Endothelial cell of umbilical vein (primary cell): ENCODE measurements around the gene CTSD. TPM values are rescaled to one million over a fixed set of nuclear protein-coding genes. Genes with fewer than 3 reads are reported as not detected.

Experiments
- BruUV-seq: library from RNA; stranded (reverse); fragments of 400-500 nt; replicated peaks from 2 replicates; lab custom pipeline; 2021; lab: Mats Ljungman, UMichigan
- CTCF ChIA-PET: fragments of 300-600, 350-600 bp; sonication (Branson Sonifier 250); formaldehyde crosslinking; loops from one replicate; lab custom pipeline; 2021; ENCODE audit warnings: antibody characterized with exemption, inconsistent platforms; lab: Charles Lee
- POLR2A ChIA-PET: fragments of 300-600, 350-600 bp; sonication (Branson Sonifier 250); formaldehyde crosslinking; loops from one replicate; lab custom pipeline; 2021; ENCODE audit warnings: antibody characterized with exemption, inconsistent platforms; lab: Charles Lee
- DNase-seq: peaks from one replicate; pipeline ENCODE4 v3.0.0-alpha.2; 2011; ENCODE audit warnings: low read depth, low spot score
- FAIRE-seq: peaks from 2 replicates; lab custom pipeline; 2011; peaks lifted over from hg19 to GRCh38; lab: Jason Lieb, UNC
- H2AFZ ChIP-seq: 2 replicates; pipeline ENCODE4 v1.6.0; 2012; ENCODE audit warnings: low read depth, low read length, control low read depth, inconsistent platforms
- H3K27ac ChIP-seq: 2 replicates; pipeline ENCODE4 v1.5.1; 2011; ENCODE audit warnings: low read depth, mild to moderate bottlenecking, control low read depth, low read length, moderate library complexity; ENCODE audit not compliant: insufficient read depth
- H3K27me3 ChIP-seq, 2 experiments: 2 replicates each; pipeline versions ENCODE4 v1.6.0 to v1.6.1; 2011; ENCODE audit warnings: low read length in 2 of 2, mixed read lengths in 1 of 2; ENCODE audit not compliant: control insufficient read depth in 2 of 2, insufficient read depth in 2 of 2
- H3K36me3 ChIP-seq, 2 experiments: 2 replicates in 1 of 2; 3 replicates in 1 of 2; pipeline ENCODE4 v1.5.1; 2011; ENCODE audit warnings: low read length in 2 of 2, mild to moderate bottlenecking in 1 of 2, moderate library complexity in 1 of 2; ENCODE audit not compliant: control insufficient read depth in 2 of 2, insufficient read depth in 2 of 2; ENCODE audit errors: extremely low read depth in 1 of 2
- H3K4me1 ChIP-seq: 3 replicates; pipeline ENCODE4 v1.5.1; 2011; ENCODE audit warnings: mild to moderate bottlenecking, low read length; ENCODE audit not compliant: control insufficient read depth, insufficient read depth; ENCODE audit errors: extremely low read depth
- H3K4me2 ChIP-seq: 2 replicates; pipeline ENCODE4 v1.6.1; 2011; ENCODE audit warnings: low read length, control low read depth, mixed read lengths; ENCODE audit not compliant: insufficient read depth
- H3K4me3 ChIP-seq, 3 experiments: fragments of 200-600 bp in 1 of 3; sonication (generic), shearing (Covaris generic) in 1 of 3; replicated peaks in 1 of 3; 2 replicates each; pipeline ENCODE4 v1.5.1; 2011 to 2016; ENCODE audit warnings: control low read depth in 3 of 3, low read length in 3 of 3, mild to moderate bottlenecking in 2 of 3, inconsistent platforms in 1 of 3, low read depth in 1 of 3, moderate library complexity in 1 of 3; ENCODE audit not compliant: insufficient read depth in 1 of 3
- H3K79me2 ChIP-seq: 2 replicates; pipeline ENCODE4 v1.6.0; 2012; ENCODE audit warnings: low read length, inconsistent platforms; ENCODE audit not compliant: control insufficient read depth, insufficient read depth
- H3K9ac ChIP-seq: replicated peaks from 2 replicates; pipeline ENCODE3; 2011; ENCODE audit warnings: low read length, control low read depth; ENCODE audit not compliant: insufficient read depth; ENCODE audit errors: extremely low read depth
- H3K9me1 ChIP-seq: replicated peaks from 3 replicates; pipeline ENCODE4 v1.6.0; 2011; ENCODE audit warnings: mild to moderate bottlenecking, low read length; ENCODE audit not compliant: control insufficient read depth, insufficient read depth; ENCODE audit errors: extremely low read depth
- H3K9me3 ChIP-seq: replicated peaks from 2 replicates; pipeline ENCODE4 v1.5.1; 2012; ENCODE audit warnings: low read length, inconsistent platforms; ENCODE audit not compliant: control insufficient read depth, insufficient read depth
- H4K20me1 ChIP-seq: replicated peaks from 2 replicates; pipeline ENCODE3; 2011; ENCODE audit warnings: mild to moderate bottlenecking, low read length; ENCODE audit not compliant: control insufficient read depth, insufficient read depth; ENCODE audit errors: extremely low read depth
- CTCF ChIP-seq, 2 donors: IDR thresholded peaks; 1 replicate in 1 of 2; 2 replicates in 1 of 2; pipeline ENCODE4 v1.5.1; 2011; ENCODE audit warnings: low read length in 2 of 2, mild to moderate bottlenecking in 2 of 2, moderate library complexity in 2 of 2, control low read depth in 1 of 2, inconsistent platforms in 1 of 2, low read depth in 1 of 2; ENCODE audit not compliant: insufficient read depth in 1 of 2; ENCODE audit errors: extremely low read depth in 1 of 2
- EZH2 ChIP-seq: IDR thresholded peaks from 2 replicates; pipeline ENCODE4 v1.6.1; 2012; ENCODE audit warnings: borderline replicate concordance, low read depth, mild to moderate bottlenecking, moderate library complexity, low read length, inconsistent platforms; ENCODE audit not compliant: severe bottlenecking
- FOS ChIP-seq: IDR thresholded peaks from 2 replicates; pipeline ENCODE4 v1.6.1; 2011; ENCODE audit warnings: mild to moderate bottlenecking, low read length, moderate library complexity, borderline replicate concordance; ENCODE audit not compliant: insufficient read depth
- GATA2 ChIP-seq: IDR thresholded peaks from 2 replicates; pipeline ENCODE4 v1.7.0; 2011; ENCODE audit warnings: low read depth, mild to moderate bottlenecking, moderate library complexity, mixed read lengths, low read length; ENCODE audit not compliant: insufficient read length, insufficient read depth
- JUN ChIP-seq: IDR thresholded peaks from 2 replicates; pipeline ENCODE4 v1.6.1; 2011; ENCODE audit warnings: borderline replicate concordance, low read depth; ENCODE audit not compliant: insufficient read length, insufficient read depth
- MAX ChIP-seq: IDR thresholded peaks from 2 replicates; pipeline ENCODE4 v1.6.1; 2011; ENCODE audit not compliant: insufficient read depth, insufficient read length
- MYC ChIP-seq: IDR thresholded peaks from one replicate; pipeline ENCODE4 v1.6.1; 2011; ENCODE audit warnings: mild to moderate bottlenecking, low read depth, low read length
- POLR2A ChIP-seq: IDR thresholded peaks from 2 replicates; pipeline ENCODE4 v1.6.1; 2012; ENCODE audit warnings: low read depth, mild to moderate bottlenecking, control low read depth, low read length
- POLR2AphosphoS5 ChIP-seq: IDR thresholded peaks from 2 replicates; pipeline ENCODE4 v1.6.1; 2012; ENCODE audit warnings: low read depth, mild to moderate bottlenecking, control low read depth, low read length, moderate library complexity; ENCODE audit not compliant: insufficient read depth
- dilution Hi-C: fragments of 300-500 bp; cut with MboI; formaldehyde crosslinking; loops from one replicate; pipeline ENCODE4 v1.15.0; 2019; ENCODE audit warnings: low sequenced_read_pairs; ENCODE audit not compliant: extremely low pct_ligation_motif_present
- intact Hi-C: fragments of 100-400 bp; cut with micrococcal nuclease; formaldehyde crosslinking; loops from one replicate; pipeline ENCODE4 v1.10.0; 2022
- polyA plus RNA-seq, 4 experiments: library from polyadenylated mRNA; depleted of rRNA in 3 of 4; stranded (reverse) in 3 of 4; unstranded in 1 of 4; fragments of >200 nt; gene quantifications; 2 replicates each; pipeline versions ENCODE4 v1.2.1 to v1.2.3, GENCODE V29; 2011 to 2012; ENCODE audit warnings: missing spikeins in 1 of 4
- total RNA-seq: library from RNA; stranded (reverse); gene quantifications from 2 replicates; pipeline ENCODE4 v1.2.3, GENCODE V29; 2021

Gene CTSD
- total and polyA plus RNA-seq, 2 donors (not counting 3 experiments of a cell fraction or from before 2014, with no cell fraction given) = 215 to 248 TPM

DNA sequence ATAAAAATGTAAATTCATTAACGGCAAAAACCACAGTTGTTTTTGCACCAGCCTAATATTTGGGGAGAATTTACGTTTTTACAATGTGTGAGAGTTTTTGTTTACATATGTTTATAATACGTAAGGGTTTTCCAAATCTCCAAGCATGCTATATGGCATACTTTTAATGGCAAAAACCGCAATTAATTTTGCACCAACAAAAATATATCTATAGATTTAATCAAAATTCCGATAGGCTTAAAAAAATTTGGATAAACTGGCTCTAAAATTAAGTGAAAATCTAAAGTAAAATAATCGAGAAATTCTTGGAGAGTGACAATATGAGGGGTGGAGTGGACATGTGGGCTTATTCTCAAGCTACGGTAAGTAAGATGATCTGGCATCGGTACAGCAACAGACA, 43.9 kb downstream of the CTSD start:
- H3K4me2 ChIP-seq = no peak overlapping the region
- no peaks in the 10 kb centered on the region for H3K4me1 ChIP-seq
- no peak overlapping the region for H3K9ac ChIP-seq
- H3K9me1 ChIP-seq = no peaks in the 10 kb centered on the region
- FAIRE-seq (no peak), DNase-seq (no peak)
- CTCF ChIA-PET = interaction anchor here (2.1 kb wide), 1 partner anchor 13 kb away, joined by 4 read pairs; no protein-coding TSS in a partner anchor
- no peaks in the 10 kb centered on the region for H3K79me2 ChIP-seq
- H4K20me1 ChIP-seq = no peaks in the 10 kb centered on the region
- no peaks in the 10 kb centered on the region for H3K27me3 ChIP-seq
- no peak overlapping the region for H2AFZ ChIP-seq
- no peak for TF ChIP-seq CTCF (IDR thresholded peaks at IDR 0.05; ENCODE audit: extremely low read depth in 1 of 2, insufficient read depth in 1 of 2, low read depth in 1 of 2, low read length in 2 of 2)
- no peak for TF ChIP-seq JUN
- no peak for TF ChIP-seq GATA2
- TF ChIP-seq MYC = no peak
- TF ChIP-seq MAX = no peak
- no peak for TF ChIP-seq POLR2A
- no peak for TF ChIP-seq EZH2
- no peak for TF ChIP-seq FOS
- no peak for TF ChIP-seq POLR2AphosphoS5
- H3K36me3 ChIP-seq = no peaks in the 10 kb centered on the region
- H3K4me3 ChIP-seq = no peak overlapping the region
- dilution Hi-C loops (no loop called here), intact Hi-C loops (no loop called here)
- H3K27ac ChIP-seq = no peak overlapping the region
- POLR2A ChIA-PET = no interaction called here
- H3K9me3 ChIP-seq = no peaks in the 10 kb centered on the region
- no TSS peak for BruUV-seq
